Measurements from ENCODE around the gene B3GAT3.

The B3GAT3 gene

GRCh38 chr11:62613291-62613778 is 8.5 kb downstream of the B3GAT3 start:
- Histone ChIP-seq H3K27me3 (ENCODE audit: control insufficient read depth, insufficient read depth, low read length, poor library complexity, severe bottlenecking) (peaks cover 6% of the 10 kb centered on the region), H3K4me1 (ENCODE audit: control insufficient read depth, insufficient read depth, low read length) (peaks cover 11% of the 10 kb centered on the region), H3K27ac (ENCODE audit: insufficient read depth, low read depth, low read length, poor library complexity, severe bottlenecking) (peak overlapping the region; percentile 3), H3K4me3 (ENCODE audit: insufficient read depth, low read depth, low read length) (no peak overlapping the region), H3K36me3 (ENCODE audit: control insufficient read depth, insufficient read depth, low read length) (no peaks in the 10 kb centered on the region), H3K9me3 (ENCODE audit: control insufficient read depth, low read length) (no peaks in the 10 kb centered on the region)
- WGBS, 2 experiments, result 88% methylated on average over 15 of the region's 15 CpGs

DNA sequence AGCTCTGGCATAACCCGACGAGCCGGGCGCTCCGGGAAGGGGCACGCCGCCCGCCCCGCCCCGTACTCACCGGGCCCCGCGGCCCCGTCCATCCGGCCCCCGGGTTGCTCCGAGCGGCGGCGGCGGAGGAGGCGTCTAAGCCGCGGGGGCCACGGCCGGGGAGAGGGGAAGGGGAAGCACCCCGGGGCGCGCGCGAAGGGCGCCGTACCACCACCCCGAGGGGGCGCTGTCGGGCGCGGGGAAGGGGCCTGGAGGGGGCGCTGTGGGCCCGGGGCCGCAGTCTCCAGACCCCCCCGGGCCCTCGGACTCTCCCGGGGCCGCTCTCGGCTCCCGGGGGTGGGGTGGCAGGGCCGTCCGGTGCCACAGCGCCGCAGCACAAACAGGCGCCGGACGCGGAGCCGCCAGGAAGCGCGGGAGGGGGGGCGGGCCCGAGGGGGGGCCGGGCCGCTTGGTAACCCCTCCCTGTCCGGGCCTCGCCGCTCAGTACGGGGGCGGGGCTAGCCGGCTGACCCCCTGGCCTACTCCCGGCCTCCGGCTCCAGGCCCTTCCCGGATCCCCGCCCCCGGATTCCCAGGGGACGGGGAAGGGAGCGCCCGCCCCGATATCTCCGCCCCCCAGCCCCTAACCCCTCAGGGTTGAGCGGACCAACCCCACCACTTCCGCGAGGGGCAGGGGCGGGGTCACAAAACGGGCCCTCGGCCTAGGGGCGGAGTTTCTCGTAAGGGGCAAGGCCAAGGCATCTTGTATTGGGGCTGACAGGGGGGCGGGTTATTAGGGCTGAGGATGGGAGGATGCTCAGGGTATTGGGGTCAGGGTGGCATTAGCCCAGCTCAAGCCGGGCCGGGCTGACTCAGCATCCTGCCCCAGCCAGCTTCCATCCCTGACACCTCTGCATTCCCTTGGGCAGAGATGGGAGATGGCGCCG is 9.2 kb downstream of the B3GAT3 start, which contains the start of the genes EML3 and ROM1:
Gene EML3 (minus strand): TSS at position 410 of the 925 bp plus-strand sequence. CDS start 318 bp downstream, at position 92.
Gene ROM1 (plus strand): TSS at position 892 of the 925 bp plus-strand sequence. CDS start 25 bp downstream, at position 917.
- peaks cover 6% of the 10 kb centered on the region for H3K27me3 ChIP-seq (ENCODE audit: control insufficient read depth, insufficient read depth, low read length, poor library complexity, severe bottlenecking)
- peak within 1 kb of the TSS; percentile 3 for H3K27ac ChIP-seq (ENCODE audit: insufficient read depth, low read depth, low read length, poor library complexity, severe bottlenecking)
- no peaks in the 10 kb centered on the region for H3K9me3 ChIP-seq (ENCODE audit: control insufficient read depth, low read length)
- peaks cover 11% of the 10 kb centered on the region for H3K4me1 ChIP-seq (ENCODE audit: control insufficient read depth, insufficient read depth, low read length)
- H3K4me3 ChIP-seq (ENCODE audit: insufficient read depth, low read depth, low read length), result peak within 1 kb of the TSS; percentile 63
- H3K36me3 ChIP-seq (ENCODE audit: control insufficient read depth, insufficient read depth, low read length), result no peaks in the 10 kb centered on the region
- 2 to 3% methylated on average over 91 of the region's 91 CpGs for WGBS, 2 experiments

DNA sequence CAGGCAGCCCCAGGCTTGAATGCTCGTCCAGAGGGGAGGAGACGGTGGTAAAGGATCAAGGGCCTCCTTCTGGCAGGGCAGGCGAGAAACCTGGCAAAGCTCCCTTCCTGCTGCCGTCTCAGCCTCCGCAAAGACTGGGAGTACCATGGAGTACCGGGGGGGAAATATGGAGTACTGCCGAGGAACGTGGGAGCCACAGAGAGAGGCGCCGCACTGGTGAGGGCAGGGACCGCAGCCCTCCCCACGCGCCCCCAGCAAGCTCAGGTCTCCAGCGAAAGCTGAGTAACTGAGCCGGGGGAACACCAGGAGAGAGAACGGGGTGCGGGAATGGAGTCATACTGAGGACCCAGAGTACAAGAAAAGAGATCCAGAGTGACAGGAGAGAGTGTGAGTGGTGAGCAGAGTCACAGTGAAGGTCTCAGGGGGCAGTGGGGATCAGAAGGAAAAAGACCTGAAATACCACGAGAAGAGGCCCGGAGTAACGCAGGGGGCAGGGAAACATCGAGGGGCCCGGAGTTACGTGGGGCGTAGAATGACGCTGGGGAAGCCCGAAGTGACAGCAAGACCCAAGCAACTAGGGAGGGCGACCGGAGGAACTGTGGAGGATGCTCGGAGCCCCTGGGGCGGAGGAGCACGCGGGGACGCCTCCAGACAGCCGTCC is 10.0 kb downstream of the B3GAT3 start:
- 7 to 8% methylated on average over 34 of the region's 34 CpGs for WGBS, 2 experiments

DNA sequence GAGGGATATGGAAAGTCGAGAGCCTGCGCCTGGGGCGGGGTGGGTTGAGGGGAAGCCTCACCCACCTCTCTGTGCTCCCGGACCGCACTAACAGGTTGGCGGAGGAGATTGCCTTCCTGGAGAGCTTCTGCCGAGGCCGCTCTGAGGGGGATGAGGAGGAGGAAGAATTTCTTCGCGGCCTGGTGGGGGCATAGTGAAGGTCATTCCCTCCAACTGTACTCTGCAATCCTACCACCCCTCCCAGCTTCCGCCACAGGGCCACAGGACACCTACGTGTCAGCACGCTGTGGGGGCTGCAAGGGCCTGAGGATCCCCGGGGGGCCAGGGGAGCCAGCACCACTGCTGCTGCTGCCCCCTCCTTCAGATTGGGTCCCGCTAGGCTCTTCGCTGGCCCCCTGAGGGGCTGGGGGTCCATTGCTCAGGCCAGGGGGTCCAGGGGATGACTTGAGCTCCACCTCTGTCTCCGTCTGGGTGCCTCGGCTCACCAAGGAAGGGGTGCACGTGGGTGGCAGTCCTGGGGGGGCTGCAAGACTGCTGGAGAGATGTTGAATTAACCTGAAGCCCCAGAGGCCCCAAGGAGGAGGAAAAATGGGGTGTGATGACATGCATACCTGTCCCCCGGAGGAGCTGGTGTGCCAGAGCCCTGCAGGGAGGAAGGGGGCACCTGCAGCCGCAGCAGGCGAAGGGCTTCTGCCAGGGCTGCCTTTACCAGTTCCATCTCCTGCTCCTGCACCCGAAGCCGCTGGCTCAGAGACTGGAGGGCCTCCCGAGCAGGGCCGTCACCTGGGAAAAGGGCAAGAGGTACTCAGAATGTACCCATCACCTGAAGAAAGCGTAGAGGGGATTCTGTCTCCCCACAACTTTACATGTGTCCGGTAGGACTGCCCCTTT is 10.7 kb downstream of the B3GAT3 start:
- H3K4me1 ChIP-seq (ENCODE audit: control insufficient read depth, insufficient read depth, low read length), result peaks cover 11% of the 10 kb centered on the region
- WGBS, 2 experiments, result 78 to 82% methylated on average over 24 to 28 of the region's 28 CpGs
- peaks cover 6% of the 10 kb centered on the region for H3K27me3 ChIP-seq (ENCODE audit: control insufficient read depth, insufficient read depth, low read length, poor library complexity, severe bottlenecking)
- no peaks in the 10 kb centered on the region for H3K36me3 ChIP-seq (ENCODE audit: control insufficient read depth, insufficient read depth, low read length)
- H3K9me3 ChIP-seq (ENCODE audit: control insufficient read depth, low read length), result no peaks in the 10 kb centered on the region
- no peak overlapping the region for H3K27ac ChIP-seq (ENCODE audit: insufficient read depth, low read depth, low read length, poor library complexity, severe bottlenecking)
- H3K4me3 ChIP-seq (ENCODE audit: insufficient read depth, low read depth, low read length), result peak overlapping the region; percentile 63

More for the DNA sequence above, 10.0 kb downstream of the B3GAT3 start:
- Histone ChIP-seq H3K4me1 (ENCODE audit: control insufficient read depth, insufficient read depth, low read length) (peaks cover 11% of the 10 kb centered on the region), H3K36me3 (ENCODE audit: control insufficient read depth, insufficient read depth, low read length) (no peaks in the 10 kb centered on the region), H3K4me3 (ENCODE audit: insufficient read depth, low read depth, low read length) (peak overlapping the region; percentile 63), H3K27me3 (ENCODE audit: control insufficient read depth, insufficient read depth, low read length, poor library complexity, severe bottlenecking) (peaks cover 6% of the 10 kb centered on the region), H3K27ac (ENCODE audit: insufficient read depth, low read depth, low read length, poor library complexity, severe bottlenecking) (no peak overlapping the region), H3K9me3 (ENCODE audit: control insufficient read depth, low read length) (no peaks in the 10 kb centered on the region)

GRCh38 chr11:62610403-62610802 is 11.4 kb downstream of the B3GAT3 start:
- 92 to 94% methylated on average over 6 of the region's 6 CpGs for WGBS, 2 experiments
- H3K4me1 ChIP-seq (ENCODE audit: control insufficient read depth, insufficient read depth, low read length), result peaks cover 12% of the 10 kb centered on the region
- H3K36me3 ChIP-seq (ENCODE audit: control insufficient read depth, insufficient read depth, low read length), result no peaks in the 10 kb centered on the region
- no peak overlapping the region for H3K4me3 ChIP-seq (ENCODE audit: insufficient read depth, low read depth, low read length)
- peaks cover 6% of the 10 kb centered on the region for H3K27me3 ChIP-seq (ENCODE audit: control insufficient read depth, insufficient read depth, low read length, poor library complexity, severe bottlenecking)
- no peak overlapping the region for H3K27ac ChIP-seq (ENCODE audit: insufficient read depth, low read depth, low read length, poor library complexity, severe bottlenecking)
- no peaks in the 10 kb centered on the region for H3K9me3 ChIP-seq (ENCODE audit: control insufficient read depth, low read length)

GRCh38 chr11:62608776-62609175 is 13.0 kb downstream of the B3GAT3 start:
- 92 to 93% methylated on average over 12 of the region's 12 CpGs for WGBS, 2 experiments
- Histone ChIP-seq H3K9me3 (ENCODE audit: control insufficient read depth, low read length) (no peaks in the 10 kb centered on the region), H3K36me3 (ENCODE audit: control insufficient read depth, insufficient read depth, low read length) (no peaks in the 10 kb centered on the region), H3K4me1 (ENCODE audit: control insufficient read depth, insufficient read depth, low read length) (peaks cover 26% of the 10 kb centered on the region), H3K4me3 (ENCODE audit: insufficient read depth, low read depth, low read length) (no peak overlapping the region), H3K27ac (ENCODE audit: insufficient read depth, low read depth, low read length, poor library complexity, severe bottlenecking) (no peak overlapping the region), H3K27me3 (ENCODE audit: control insufficient read depth, insufficient read depth, low read length, poor library complexity, severe bottlenecking) (peaks cover 9% of the 10 kb centered on the region)

DNA sequence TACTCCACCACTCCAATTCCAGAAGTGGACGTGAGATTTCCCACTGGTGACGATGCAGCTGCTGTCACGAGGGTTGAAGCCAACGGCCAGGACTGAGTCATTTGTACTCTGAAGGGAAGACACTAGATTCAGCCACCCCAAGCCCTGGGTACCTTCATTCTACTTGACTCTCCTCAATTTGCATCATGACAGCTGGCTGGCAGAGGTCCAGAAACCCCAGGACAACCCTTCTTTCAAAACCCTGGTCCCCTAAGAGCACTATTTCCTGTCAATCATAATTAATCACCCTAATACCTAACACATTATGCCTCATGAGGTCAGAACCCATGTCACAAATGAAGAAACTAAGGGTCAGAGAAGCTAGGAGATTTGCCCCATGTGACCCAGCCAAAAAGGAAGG is 14.1 kb downstream of the B3GAT3 start:
- 88% methylated on average over 4 of the region's 4 CpGs for WGBS, 2 experiments
- no peaks in the 10 kb centered on the region for H3K9me3 ChIP-seq (ENCODE audit: control insufficient read depth, low read length)
- no peak overlapping the region for H3K27ac ChIP-seq (ENCODE audit: insufficient read depth, low read depth, low read length, poor library complexity, severe bottlenecking)
- peaks cover 20% of the 10 kb centered on the region for H3K27me3 ChIP-seq (ENCODE audit: control insufficient read depth, insufficient read depth, low read length, poor library complexity, severe bottlenecking)
- peaks cover 26% of the 10 kb centered on the region for H3K4me1 ChIP-seq (ENCODE audit: control insufficient read depth, insufficient read depth, low read length)
- no peak overlapping the region for H3K4me3 ChIP-seq (ENCODE audit: insufficient read depth, low read depth, low read length)
- H3K36me3 ChIP-seq (ENCODE audit: control insufficient read depth, insufficient read depth, low read length), result no peaks in the 10 kb centered on the region

DNA sequence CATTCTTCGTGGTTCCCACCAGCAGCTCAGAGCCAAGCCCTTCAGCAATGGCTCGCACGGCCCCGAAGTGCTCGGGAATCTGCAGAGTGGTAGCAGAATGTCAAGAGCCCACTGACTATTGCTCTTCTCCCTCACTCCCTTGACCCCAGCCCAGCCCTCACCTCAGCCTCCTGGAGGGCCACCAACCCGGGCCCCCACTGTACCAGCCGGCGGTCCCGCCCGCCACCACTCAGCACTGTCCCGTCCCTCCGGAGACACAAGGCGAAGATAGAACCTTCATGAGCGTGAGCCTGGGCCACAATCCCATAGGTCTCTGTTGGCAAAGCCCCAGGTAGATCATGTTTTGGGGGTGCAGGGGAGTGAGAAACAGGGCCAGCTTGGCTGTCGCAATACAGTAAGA is 15.9 kb downstream of the B3GAT3 start:
- H3K27ac ChIP-seq (ENCODE audit: insufficient read depth, low read depth, low read length, poor library complexity, severe bottlenecking), result no peak overlapping the region
- H3K9me3 ChIP-seq (ENCODE audit: control insufficient read depth, low read length), result no peaks in the 10 kb centered on the region
- 91 to 94% methylated on average over 15 of the region's 15 CpGs for WGBS, 2 experiments
- no peaks in the 10 kb centered on the region for H3K36me3 ChIP-seq (ENCODE audit: control insufficient read depth, insufficient read depth, low read length)
- H3K4me3 ChIP-seq (ENCODE audit: insufficient read depth, low read depth, low read length), result no peak overlapping the region
- H3K4me1 ChIP-seq (ENCODE audit: control insufficient read depth, insufficient read depth, low read length), result peaks cover 16% of the 10 kb centered on the region
- peaks cover 18% of the 10 kb centered on the region for H3K27me3 ChIP-seq (ENCODE audit: control insufficient read depth, insufficient read depth, low read length, poor library complexity, severe bottlenecking)

- H3K27me3 ChIP-seq (ENCODE audit: control insufficient read depth, insufficient read depth, low read length, poor library complexity, severe bottlenecking), result peaks cover 18% of the 10 kb centered on the region
- H3K27ac ChIP-seq (ENCODE audit: insufficient read depth, low read depth, low read length, poor library complexity, severe bottlenecking), result no peak overlapping the region
- peaks cover 16% of the 10 kb centered on the region for H3K4me1 ChIP-seq (ENCODE audit: control insufficient read depth, insufficient read depth, low read length)
- 92 to 94% methylated on average over 6 of the region's 6 CpGs for WGBS, 2 experiments
- no peaks in the 10 kb centered on the region for H3K36me3 ChIP-seq (ENCODE audit: control insufficient read depth, insufficient read depth, low read length)
- H3K4me3 ChIP-seq (ENCODE audit: insufficient read depth, low read depth, low read length), result no peak overlapping the region
- H3K9me3 ChIP-seq (ENCODE audit: control insufficient read depth, low read length), result no peaks in the 10 kb centered on the region
These were observed 16.3 kb downstream of the B3GAT3 start for GRCh38 chr11:62605467-62605866.
